GM12864 (cell line): Measurements from ENCODE around the gene AHNAK.

ENCODE experiments used
- DNase-seq: peaks from one replicate; pipeline ENCODE4 v3.0.0-alpha.2; 2011; ENCODE audit warnings: low read depth
- H3K4me3 ChIP-seq: 2 replicates; pipeline ENCODE4 v1.5.1; 2011; ENCODE audit warnings: mild to moderate bottlenecking, low read depth, low read length, control low read depth
- CTCF ChIP-seq: IDR thresholded peaks from 2 replicates; pipeline ENCODE4 v1.5.1; 2011; ENCODE audit warnings: low read depth, mild to moderate bottlenecking, moderate library complexity, low read length, control low read depth, inconsistent platforms; ENCODE audit errors: missing control alignments

Gene AHNAK

GRCh38 chr11:62494246-62494645, 52.4 kb downstream of the AHNAK start:
- no peak overlapping the region for H3K4me3 ChIP-seq
- DNase-seq: no peak
- TF ChIP-seq CTCF: no peak

GRCh38 chr11:62493801-62494200, 52.8 kb downstream of the AHNAK start:
- TF ChIP-seq CTCF: no peak
- H3K4me3 ChIP-seq: no peak overlapping the region
- DNase-seq: no peak

- TF ChIP-seq CTCF: no peak
- DNase-seq: no peak
- no peak overlapping the region for H3K4me3 ChIP-seq
These were observed 54.0 kb downstream of the AHNAK start for GRCh38 chr11:62492586-62492985.

- TF ChIP-seq CTCF: no peak
- no peak for DNase-seq
- no peak overlapping the region for H3K4me3 ChIP-seq
These were observed 54.9 kb downstream of the AHNAK start for GRCh38 chr11:62491571-62492329.

- TF ChIP-seq CTCF: no peak
- H3K4me3 ChIP-seq: no peak overlapping the region
- no peak for DNase-seq
These were observed 57.4 kb downstream of the AHNAK start for GRCh38 chr11:62489204-62489603.

GRCh38 chr11:62487738-62488551, 58.7 kb downstream of the AHNAK start:
- DNase-seq: no peak
- H3K4me3 ChIP-seq: no peak overlapping the region
- TF ChIP-seq CTCF: no peak
